Nephron (organoid): Measurements from ENCODE around the gene KANSL1.

Experiments used
- H3K27ac Mint-ChIP-seq, 3 experiments: 2 replicates each; pipeline ENCODE4 v1.8.0; 2020; ENCODE audit warnings: mixed read lengths in 3 of 3, mild to moderate bottlenecking in 2 of 3, moderate library complexity in 1 of 3
- H3K27me3 Mint-ChIP-seq: 2 replicates; pipeline ENCODE4 v1.8.0; 2021; ENCODE audit warnings: low read depth, mild to moderate bottlenecking, moderate library complexity, mixed read lengths
- H3K36me3 Mint-ChIP-seq: 2 replicates; pipeline ENCODE4 v1.8.0; 2020; ENCODE audit warnings: low read depth, mixed read lengths
- H3K4me1 Mint-ChIP-seq: 2 replicates; pipeline ENCODE4 v1.8.0; 2020; ENCODE audit warnings: mixed read lengths
- H3K4me3 Mint-ChIP-seq, 3 experiments: 2 replicates each; pipeline ENCODE4 v1.8.0; 2020; ENCODE audit warnings: mild to moderate bottlenecking in 3 of 3, mixed read lengths in 3 of 3, moderate library complexity in 2 of 3
- H3K9me3 Mint-ChIP-seq: 2 replicates; pipeline ENCODE4 v1.8.0; 2020; ENCODE audit warnings: mixed read lengths
- CTCF ChIP-seq, 3 experiments: fragments of 200-600 bp; sonication (generic); IDR thresholded peaks; one replicate each; pipeline ENCODE4 v1.5.0; 2021; ENCODE audit warnings: antibody characterized with exemption in 3 of 3; ENCODE audit not compliant: unreplicated experiment in 3 of 3

KANSL1 gene

GRCh38 chr17:46037722-46038255 lies 155.4 kb downstream of the KANSL1 start:
- Mint-ChIP-seq H3K4me1 (no peaks in the 10 kb centered on the region), H3K9me3 (no peaks in the 10 kb centered on the region), H3K4me3 (no peak overlapping the region), H3K27me3 (no peaks in the 10 kb centered on the region), H3K36me3 (peaks cover 79% of the 10 kb centered on the region), H3K27ac (no peak overlapping the region)
- TF ChIP-seq CTCF (IDR thresholded peaks at IDR 0.05; ENCODE audit: unreplicated experiment in 3 of 3), result no peak

- H3K9me3 Mint-ChIP-seq, result no peaks in the 10 kb centered on the region
- H3K4me3 Mint-ChIP-seq, result no peak overlapping the region
- no peaks in the 10 kb centered on the region for H3K27me3 Mint-ChIP-seq
- H3K27ac Mint-ChIP-seq, result no peak overlapping the region
- H3K36me3 Mint-ChIP-seq, result peaks cover 89% of the 10 kb centered on the region
- no peaks in the 10 kb centered on the region for H3K4me1 Mint-ChIP-seq
- TF ChIP-seq CTCF (IDR thresholded peaks at IDR 0.05; ENCODE audit: unreplicated experiment in 3 of 3), result no peak
Observed at GRCh38 chr17:46036491-46036890, 156.7 kb downstream of the KANSL1 start.

- TF ChIP-seq CTCF (IDR thresholded peaks at IDR 0.05; ENCODE audit: unreplicated experiment in 3 of 3), result no peak
- Mint-ChIP-seq H3K4me1 (no peaks in the 10 kb centered on the region), H3K27me3 (no peaks in the 10 kb centered on the region), H3K36me3 (peaks cover 94% of the 10 kb centered on the region), H3K27ac (no peak overlapping the region), H3K9me3 (no peaks in the 10 kb centered on the region), H3K4me3 (no peak overlapping the region)
Observed at GRCh38 chr17:46035112-46035818, 158.0 kb downstream of the KANSL1 start.

GRCh38 chr17:46033392-46033791 lies 159.8 kb downstream of the KANSL1 start:
- Mint-ChIP-seq H3K4me3 (no peak overlapping the region), H3K27ac (no peak overlapping the region), H3K27me3 (no peaks in the 10 kb centered on the region), H3K4me1 (peaks cover 12% of the 10 kb centered on the region), H3K36me3 (peaks cover 90% of the 10 kb centered on the region), H3K9me3 (no peaks in the 10 kb centered on the region)
- no peak for TF ChIP-seq CTCF (IDR thresholded peaks at IDR 0.05; ENCODE audit: unreplicated experiment in 3 of 3)

- Mint-ChIP-seq H3K27me3 (no peaks in the 10 kb centered on the region), H3K9me3 (no peaks in the 10 kb centered on the region), H3K4me1 (peaks cover 17% of the 10 kb centered on the region), H3K36me3 (peaks cover 89% of the 10 kb centered on the region), H3K27ac (no peak overlapping the region), H3K4me3 (no peak overlapping the region)
- no peak for TF ChIP-seq CTCF (IDR thresholded peaks at IDR 0.05; ENCODE audit: unreplicated experiment in 3 of 3)
Observed at GRCh38 chr17:46032909-46033308, 160.3 kb downstream of the KANSL1 start.

- Mint-ChIP-seq H3K27ac (no peak overlapping the region), H3K9me3 (no peaks in the 10 kb centered on the region), H3K27me3 (no peaks in the 10 kb centered on the region), H3K36me3 (peaks cover 90% of the 10 kb centered on the region), H3K4me3 (no peak overlapping the region), H3K4me1 (peaks cover 20% of the 10 kb centered on the region)
- no peak for TF ChIP-seq CTCF (IDR thresholded peaks at IDR 0.05; ENCODE audit: unreplicated experiment in 3 of 3)
Observed at GRCh38 chr17:46031920-46032319, 161.3 kb downstream of the KANSL1 start.
